LNCaP clone FGC (cell line): ENCODE measurements around the gene COMMD1.
"Not testable (repeated sequence)": the region's sequence is repeated elsewhere in the genome, so short reads cannot be mapped to it uniquely, and the experiment has no call there.

Experiments used
- DNase-seq: peaks from one replicate; pipeline ENCODE4 v3.0.0-alpha.2; 2011; ENCODE audit warnings: low read depth
- H3K4me3 ChIP-seq: 2 replicates; pipeline ENCODE4 v1.5.1; 2011; ENCODE audit warnings: mild to moderate bottlenecking, low read depth, low read length, control low read depth
- CTCF ChIP-seq: IDR thresholded peaks from 2 replicates; pipeline ENCODE4 v1.5.1; 2012; ENCODE audit warnings: mild to moderate bottlenecking; ENCODE audit not compliant: control insufficient read depth, insufficient read depth; ENCODE audit errors: extremely low read depth

Gene COMMD1

GRCh38 chr2:61905372-61906185 is at the start of gene COMMD1:
Gene COMMD1, plus strand, starts transcription at chr2:61905674. Its CDS starts 5 bp downstream, at chr2:61905679.
- H3K4me3 ChIP-seq: peak within 1 kb of the TSS; percentile 77
- no peak for DNase-seq
- no peak for TF ChIP-seq CTCF

GRCh38 chr2:61857224-61857623 is 48.2 kb upstream of the COMMD1 start:
- no peak overlapping the region for H3K4me3 ChIP-seq
- no peak for DNase-seq

GRCh38 chr2:61862085-61862484 is 43.4 kb upstream of the COMMD1 start:
- DNase-seq: no peak
- no peak for TF ChIP-seq CTCF
- H3K4me3 ChIP-seq: no peak overlapping the region

More at GRCh38 chr2:61857224-61857623, 48.2 kb upstream of the COMMD1 start:
- no peak for TF ChIP-seq CTCF

- not testable (repeated sequence) for DNase-seq, H3K4me3 ChIP-seq
Measured at GRCh38 chr2:61866482-61867089, 38.9 kb upstream of the COMMD1 start.

- TF ChIP-seq CTCF: no peak
- no peak overlapping the region for H3K4me3 ChIP-seq
- no peak for DNase-seq
Measured at GRCh38 chr2:61876400-61876799, 29.1 kb upstream of the COMMD1 start.

GRCh38 chr2:61877571-61878245 is 27.8 kb upstream of the COMMD1 start:
- no peak for TF ChIP-seq CTCF
- DNase-seq: no peak
- no peak overlapping the region for H3K4me3 ChIP-seq

GRCh38 chr2:61878761-61879160 is 26.7 kb upstream of the COMMD1 start:
- DNase-seq: no peak
- no peak for TF ChIP-seq CTCF
- no peak overlapping the region for H3K4me3 ChIP-seq

GRCh38 chr2:61879351-61879750 is 26.1 kb upstream of the COMMD1 start:
- H3K4me3 ChIP-seq, DNase-seq: not testable (repeated sequence)
